Measurements from ENCODE around the gene MCEMP1.

DNA sequence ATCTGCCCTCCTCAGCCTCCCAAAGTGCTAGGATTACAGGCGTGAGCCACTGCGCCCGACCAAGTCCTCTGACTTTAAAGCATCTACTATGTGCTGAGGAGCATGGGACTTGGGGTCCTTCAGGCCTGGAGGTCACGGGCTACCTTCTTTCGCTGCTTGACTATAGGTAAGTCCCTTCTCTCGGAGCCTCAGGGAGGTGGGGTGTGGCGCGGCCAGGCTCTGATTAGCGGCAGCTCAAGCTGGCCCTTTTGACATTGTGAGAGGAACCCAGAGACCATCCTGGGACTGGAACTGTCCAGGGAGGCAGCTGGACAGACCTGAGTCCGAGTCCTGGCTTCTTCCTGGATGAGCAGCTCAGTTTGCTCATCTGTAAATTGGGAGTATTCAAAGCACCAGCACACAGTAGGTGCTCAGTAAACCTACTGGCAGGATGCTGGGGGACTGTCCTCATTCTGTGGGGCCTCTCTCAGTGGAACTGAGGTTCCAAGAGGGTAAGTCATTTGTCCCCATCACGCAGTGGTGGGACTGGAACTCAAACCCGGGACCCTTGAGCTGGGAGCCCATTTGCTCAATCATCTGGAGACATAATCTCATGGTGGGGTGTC is 24.3 kb downstream of the MCEMP1 start:
- no peak for TF ChIP-seq POLR2A (IDR thresholded peaks at IDR 0.05)
- TF ChIP-seq, protein P1, sequence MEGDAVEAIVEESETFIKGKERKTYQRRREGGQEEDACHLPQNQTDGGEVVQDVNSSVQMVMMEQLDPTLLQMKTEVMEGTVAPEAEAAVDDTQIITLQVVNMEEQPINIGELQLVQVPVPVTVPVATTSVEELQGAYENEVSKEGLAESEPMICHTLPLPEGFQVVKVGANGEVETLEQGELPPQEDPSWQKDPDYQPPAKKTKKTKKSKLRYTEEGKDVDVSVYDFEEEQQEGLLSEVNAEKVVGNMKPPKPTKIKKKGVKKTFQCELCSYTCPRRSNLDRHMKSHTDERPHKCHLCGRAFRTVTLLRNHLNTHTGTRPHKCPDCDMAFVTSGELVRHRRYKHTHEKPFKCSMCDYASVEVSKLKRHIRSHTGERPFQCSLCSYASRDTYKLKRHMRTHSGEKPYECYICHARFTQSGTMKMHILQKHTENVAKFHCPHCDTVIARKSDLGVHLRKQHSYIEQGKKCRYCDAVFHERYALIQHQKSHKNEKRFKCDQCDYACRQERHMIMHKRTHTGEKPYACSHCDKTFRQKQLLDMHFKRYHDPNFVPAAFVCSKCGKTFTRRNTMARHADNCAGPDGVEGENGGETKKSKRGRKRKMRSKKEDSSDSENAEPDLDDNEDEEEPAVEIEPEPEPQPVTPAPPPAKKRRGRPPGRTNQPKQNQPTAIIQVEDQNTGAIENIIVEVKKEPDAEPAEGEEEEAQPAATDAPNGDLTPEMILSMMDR (IDR thresholded peaks at IDR 0.05), result no peak

All from adrenal gland (tissue), 5 donors.